Measurements from ENCODE around the gene TADA2B. TPM values are rescaled to one million over a fixed set of nuclear protein-coding genes. Genes with fewer than 3 reads are reported as not detected.

The TADA2B gene
- total RNA-seq, 1 experiment from 2014 or later = 14.3 TPM

DNA sequence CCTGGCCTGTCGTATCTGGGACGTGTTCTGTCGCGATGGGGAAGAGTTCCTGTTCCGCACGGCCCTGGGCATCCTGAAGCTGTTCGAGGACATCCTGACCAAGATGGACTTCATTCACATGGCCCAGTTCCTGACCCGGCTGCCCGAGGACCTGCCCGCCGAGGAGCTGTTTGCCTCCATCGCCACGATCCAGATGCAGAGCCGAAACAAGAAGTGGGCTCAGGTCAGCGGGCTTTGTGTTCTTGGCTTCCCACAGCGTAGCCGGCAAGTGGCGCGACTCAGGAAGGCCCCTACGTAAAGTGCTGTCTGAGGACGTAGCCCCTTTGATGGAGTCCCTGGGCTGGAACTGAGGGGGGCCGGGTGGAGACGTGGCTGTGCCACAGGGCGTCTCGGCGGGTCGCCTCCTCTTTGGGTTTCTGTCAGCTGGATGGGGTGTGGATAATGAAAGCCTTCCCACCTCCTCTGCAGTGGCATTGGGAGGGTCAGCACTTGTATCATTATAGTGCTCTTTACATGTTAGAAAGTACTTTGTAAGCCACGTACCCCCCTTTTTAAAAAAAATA, 18.1 kb upstream of the TADA2B start:
- ATAC-seq = no peak
- H3K27ac Mint-ChIP-seq = peak overlapping the region; percentile 60
- POLR2A ChIA-PET = no interaction called here
- H3K9me3 Mint-ChIP-seq = no peaks in the 10 kb centered on the region
- peaks cover 40% of the 10 kb centered on the region for H3K36me3 Mint-ChIP-seq
- no peak for DNase-seq (ENCODE audit: low spot score)
- no peak overlapping the region for H3K4me3 Mint-ChIP-seq
- TF ChIP-seq ATF1 (CRISPR knock-in tag; IDR thresholded peaks at IDR 0.05) (no peak), CREM (CRISPR knock-in tag; IDR thresholded peaks at IDR 0.05) (no peak), IRF1 (CRISPR knock-in tag; IDR thresholded peaks at IDR 0.05) (no peak), ZNF263 (CRISPR knock-in tag; IDR thresholded peaks at IDR 0.05; ENCODE audit: low read depth) (no peak), JAZF1 (CRISPR knock-in tag; IDR thresholded peaks at IDR 0.05) (no peak), FOXJ3 (CRISPR knock-in tag; IDR thresholded peaks at IDR 0.05; ENCODE audit: borderline replicate concordance) (no peak), ZSCAN18 (CRISPR knock-in tag; IDR thresholded peaks at IDR 0.05) (no peak), FOXK1 (CRISPR knock-in tag; IDR thresholded peaks at IDR 0.05) (no peak), SOX15 (CRISPR knock-in tag; IDR thresholded peaks at IDR 0.05) (no peak), HMGA2 (CRISPR knock-in tag; IDR thresholded peaks at IDR 0.05) (no peak), E2F1 (CRISPR knock-in tag; IDR thresholded peaks at IDR 0.05) (no peak), NR1H2 (CRISPR knock-in tag; IDR thresholded peaks at IDR 0.05) (no peak), ZNF532 (CRISPR knock-in tag; IDR thresholded peaks at IDR 0.05; ENCODE audit: borderline replicate concordance) (no peak), NR2C2 (CRISPR knock-in tag; IDR thresholded peaks at IDR 0.05) (no peak), JUN (CRISPR knock-in tag; IDR thresholded peaks at IDR 0.05) (no peak)
- TF ChIP-seq, protein P1, sequence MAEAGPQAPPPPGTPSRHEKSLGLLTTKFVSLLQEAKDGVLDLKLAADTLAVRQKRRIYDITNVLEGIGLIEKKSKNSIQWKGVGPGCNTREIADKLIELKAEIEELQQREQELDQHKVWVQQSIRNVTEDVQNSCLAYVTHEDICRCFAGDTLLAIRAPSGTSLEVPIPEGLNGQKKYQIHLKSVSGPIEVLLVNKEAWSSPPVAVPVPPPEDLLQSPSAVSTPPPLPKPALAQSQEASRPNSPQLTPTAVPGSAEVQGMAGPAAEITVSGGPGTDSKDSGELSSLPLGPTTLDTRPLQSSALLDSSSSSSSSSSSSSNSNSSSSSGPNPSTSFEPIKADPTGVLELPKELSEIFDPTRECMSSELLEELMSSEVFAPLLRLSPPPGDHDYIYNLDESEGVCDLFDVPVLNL (CRISPR knock-in tag; IDR thresholded peaks at IDR 0.05; ENCODE audit: borderline replicate concordance, low read depth) = no peak
- TF ChIP-seq, protein P2, sequence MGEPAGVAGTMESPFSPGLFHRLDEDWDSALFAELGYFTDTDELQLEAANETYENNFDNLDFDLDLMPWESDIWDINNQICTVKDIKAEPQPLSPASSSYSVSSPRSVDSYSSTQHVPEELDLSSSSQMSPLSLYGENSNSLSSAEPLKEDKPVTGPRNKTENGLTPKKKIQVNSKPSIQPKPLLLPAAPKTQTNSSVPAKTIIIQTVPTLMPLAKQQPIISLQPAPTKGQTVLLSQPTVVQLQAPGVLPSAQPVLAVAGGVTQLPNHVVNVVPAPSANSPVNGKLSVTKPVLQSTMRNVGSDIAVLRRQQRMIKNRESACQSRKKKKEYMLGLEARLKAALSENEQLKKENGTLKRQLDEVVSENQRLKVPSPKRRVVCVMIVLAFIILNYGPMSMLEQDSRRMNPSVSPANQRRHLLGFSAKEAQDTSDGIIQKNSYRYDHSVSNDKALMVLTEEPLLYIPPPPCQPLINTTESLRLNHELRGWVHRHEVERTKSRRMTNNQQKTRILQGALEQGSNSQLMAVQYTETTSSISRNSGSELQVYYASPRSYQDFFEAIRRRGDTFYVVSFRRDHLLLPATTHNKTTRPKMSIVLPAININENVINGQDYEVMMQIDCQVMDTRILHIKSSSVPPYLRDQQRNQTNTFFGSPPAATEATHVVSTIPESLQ (CRISPR knock-in tag; IDR thresholded peaks at IDR 0.05) = no peak
- CTCF ChIA-PET = interaction anchor here (0.6 kb wide), 1 partner anchor 18 kb away, joined by 3 read pairs; a partner anchor contains a TSS
- H3K4me1 Mint-ChIP-seq = peaks cover 22% of the 10 kb centered on the region
- no peaks in the 10 kb centered on the region for H3K27me3 Mint-ChIP-seq (ENCODE audit: low read depth)

Measured in WTC11 (cell line).